Amniotic epithelial cell (primary cell): Measurements from ENCODE around the gene PSD2.
"Not testable (repeated sequence)": the region's sequence is repeated elsewhere in the genome, so short reads cannot be mapped to it uniquely, and the experiment has no call there.

Experiments
- DNase-seq: peaks from one replicate; pipeline ENCODE4 v3.0.0-alpha.2; 2010; ENCODE audit warnings: low read depth

Gene PSD2

DNA sequence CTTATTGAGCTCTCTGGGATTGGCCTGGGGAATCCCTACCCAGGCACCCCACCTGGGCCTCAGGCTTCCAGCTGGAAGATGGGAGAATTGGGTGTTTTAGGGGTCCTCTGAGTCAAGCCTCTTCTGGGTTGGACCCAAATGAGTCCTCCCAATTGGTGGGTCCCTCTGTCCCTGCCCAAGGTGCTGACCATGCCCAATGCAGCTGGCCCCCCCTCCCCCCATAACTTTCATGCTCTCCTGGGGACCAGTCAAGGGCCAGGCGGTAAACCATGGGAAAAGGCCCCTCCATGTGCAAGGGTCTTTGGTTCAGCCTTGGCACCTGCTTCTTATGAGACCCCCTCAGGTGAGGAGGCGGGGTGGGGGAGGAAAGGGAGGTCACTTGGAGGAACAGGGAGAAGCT is 3.4 kb upstream of the PSD2 start:
- no peak for DNase-seq

GRCh38 chr5:139792655-139793054 is 3.0 kb upstream of the PSD2 start:
- DNase-seq: not testable (repeated sequence)

DNA sequence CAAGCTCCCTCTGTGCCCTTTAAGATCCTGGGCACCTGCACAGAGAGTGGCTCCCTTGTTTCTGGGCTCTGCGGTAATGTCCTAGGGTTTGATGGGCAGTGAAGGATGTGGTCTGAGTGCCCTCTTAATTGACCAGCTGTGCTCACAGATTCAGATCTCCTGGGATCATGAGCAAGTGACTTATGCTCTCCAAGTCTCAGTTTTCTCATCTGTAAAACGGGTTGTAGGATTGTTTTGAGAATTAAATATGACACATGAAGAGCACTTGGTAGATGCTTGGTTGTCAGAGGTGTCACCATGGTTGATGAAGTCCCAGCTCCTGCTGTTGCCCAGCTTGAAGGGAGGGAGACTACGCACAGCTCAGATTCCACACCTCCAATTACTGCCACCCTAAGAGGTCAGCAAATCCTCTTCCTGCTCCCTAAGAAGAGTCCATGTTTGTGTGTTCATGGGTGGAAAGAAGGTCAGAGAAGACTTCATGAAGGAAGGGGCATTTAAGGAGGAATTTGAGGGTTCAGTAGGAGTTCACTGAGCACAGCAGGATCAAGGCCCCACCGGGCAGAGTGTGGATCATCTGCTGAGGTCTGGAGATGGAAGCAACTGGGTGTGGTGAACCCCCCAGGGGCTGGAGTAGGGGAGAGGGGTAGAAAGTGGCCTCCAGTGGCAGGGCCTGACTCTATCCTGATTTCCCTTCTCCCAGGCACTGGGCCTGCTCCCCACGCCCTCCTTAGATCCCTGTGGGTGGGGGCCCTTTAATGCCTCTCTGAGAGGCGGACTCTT is 1.4 kb upstream of the PSD2 start:
- no peak for DNase-seq

GRCh38 chr5:139796061-139796806 is 626 bp downstream of the PSD2 start:
- no peak for DNase-seq

GRCh38 chr5:139797335-139797734 is 1.7 kb downstream of the PSD2 start:
- no peak for DNase-seq

- DNase-seq: no peak
These were observed 2.4 kb downstream of the PSD2 start for GRCh38 chr5:139797856-139798510.

DNA sequence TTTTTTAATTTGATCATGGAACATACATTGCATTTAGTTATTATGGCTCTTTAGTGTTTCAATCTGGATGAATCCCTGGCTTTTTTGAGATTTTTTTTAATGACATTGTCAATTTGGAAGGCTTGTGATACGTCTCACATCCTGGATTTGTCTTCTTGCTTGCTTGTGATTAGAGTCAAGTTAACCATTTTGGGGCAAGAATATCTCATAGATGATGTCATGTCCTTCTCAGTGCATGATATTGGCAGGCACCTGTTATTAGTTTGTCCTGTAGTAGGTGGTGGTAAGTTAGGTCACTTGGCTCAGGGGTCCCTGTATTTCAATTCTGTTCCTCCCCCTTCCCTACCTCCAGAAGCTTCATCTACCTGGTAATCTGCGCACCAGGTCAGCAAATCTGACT is 3.3 kb downstream of the PSD2 start:
- DNase-seq: no peak

GRCh38 chr5:139799359-139799758 is 3.8 kb downstream of the PSD2 start:
- DNase-seq: no peak

DNA sequence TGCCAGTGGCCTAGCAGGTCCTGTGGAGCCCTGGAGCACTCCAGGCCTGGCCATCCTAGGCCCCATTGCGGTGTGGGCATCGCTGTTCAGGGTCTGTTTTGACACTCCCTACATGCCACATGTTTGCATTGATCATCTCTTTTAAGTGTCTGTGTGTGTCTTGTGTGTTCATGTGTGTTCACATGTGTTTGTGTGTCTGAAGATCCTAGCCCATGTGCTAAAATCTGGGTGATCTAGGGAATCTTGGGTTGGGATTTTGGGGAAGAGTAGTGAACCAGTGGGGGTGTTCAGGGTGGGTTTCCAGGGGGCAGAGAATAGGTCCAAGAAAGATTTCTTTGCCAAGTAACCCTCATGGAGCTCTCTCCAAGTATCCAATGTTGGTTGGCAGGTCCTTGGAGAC is 8.4 kb downstream of the PSD2 start:
- DNase-seq: no peak

DNA sequence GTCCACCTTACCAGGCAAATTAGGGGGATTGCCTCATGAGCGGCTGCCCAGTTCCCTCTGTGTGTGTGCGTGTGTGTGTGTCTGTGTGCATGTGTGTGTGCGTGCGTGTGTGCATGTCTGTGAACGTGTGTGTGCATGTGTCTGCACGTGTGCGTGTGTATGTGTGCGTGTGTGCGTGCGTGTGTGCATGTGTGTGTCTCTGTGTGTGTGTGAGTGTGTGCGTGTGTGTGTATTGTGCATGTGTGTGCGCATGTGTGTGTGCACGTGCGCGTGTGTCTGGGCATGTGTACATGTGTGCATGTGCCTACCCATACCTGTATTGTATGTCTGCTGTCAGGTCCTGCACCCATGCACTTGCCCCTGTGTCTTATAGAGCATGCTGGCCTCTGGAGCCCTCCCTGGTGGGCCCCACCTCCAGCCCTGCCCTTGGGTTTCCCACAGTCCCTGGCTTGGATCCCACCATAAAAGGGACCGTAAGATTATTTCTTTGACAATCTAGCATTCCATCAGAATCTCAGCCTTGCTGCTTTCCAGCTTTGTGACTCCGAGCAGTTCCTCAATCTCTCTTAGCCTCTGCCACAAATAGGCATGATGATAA is 9.3 kb downstream of the PSD2 start:
- no peak for DNase-seq

DNA sequence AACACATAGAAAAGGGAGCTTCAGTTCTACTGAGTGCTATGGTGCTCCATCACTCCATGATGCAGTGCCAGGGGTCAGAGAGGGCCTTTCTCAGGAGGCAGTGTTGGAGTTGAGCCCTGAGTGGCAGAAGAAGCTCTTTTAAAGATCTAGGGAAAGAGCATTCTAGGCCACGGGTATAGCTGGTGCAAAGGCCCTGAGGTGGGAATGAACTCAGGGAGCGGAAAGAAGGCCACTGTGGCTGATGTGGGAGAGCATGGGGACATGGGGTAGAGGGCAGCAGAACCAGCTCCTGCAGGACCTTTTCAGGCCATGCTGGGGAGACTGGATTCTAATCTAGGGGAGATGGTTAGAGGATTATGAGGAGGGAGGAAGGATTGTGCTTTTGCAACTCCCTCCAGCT is 9.9 kb downstream of the PSD2 start:
- no peak for DNase-seq

GRCh38 chr5:139806111-139806510 is 10.5 kb downstream of the PSD2 start:
- DNase-seq: no peak

GRCh38 chr5:139806726-139807646 is 11.4 kb downstream of the PSD2 start:
- DNase-seq: no peak

- no peak for DNase-seq
These were observed 12.0 kb downstream of the PSD2 start for GRCh38 chr5:139807647-139808030.

DNA sequence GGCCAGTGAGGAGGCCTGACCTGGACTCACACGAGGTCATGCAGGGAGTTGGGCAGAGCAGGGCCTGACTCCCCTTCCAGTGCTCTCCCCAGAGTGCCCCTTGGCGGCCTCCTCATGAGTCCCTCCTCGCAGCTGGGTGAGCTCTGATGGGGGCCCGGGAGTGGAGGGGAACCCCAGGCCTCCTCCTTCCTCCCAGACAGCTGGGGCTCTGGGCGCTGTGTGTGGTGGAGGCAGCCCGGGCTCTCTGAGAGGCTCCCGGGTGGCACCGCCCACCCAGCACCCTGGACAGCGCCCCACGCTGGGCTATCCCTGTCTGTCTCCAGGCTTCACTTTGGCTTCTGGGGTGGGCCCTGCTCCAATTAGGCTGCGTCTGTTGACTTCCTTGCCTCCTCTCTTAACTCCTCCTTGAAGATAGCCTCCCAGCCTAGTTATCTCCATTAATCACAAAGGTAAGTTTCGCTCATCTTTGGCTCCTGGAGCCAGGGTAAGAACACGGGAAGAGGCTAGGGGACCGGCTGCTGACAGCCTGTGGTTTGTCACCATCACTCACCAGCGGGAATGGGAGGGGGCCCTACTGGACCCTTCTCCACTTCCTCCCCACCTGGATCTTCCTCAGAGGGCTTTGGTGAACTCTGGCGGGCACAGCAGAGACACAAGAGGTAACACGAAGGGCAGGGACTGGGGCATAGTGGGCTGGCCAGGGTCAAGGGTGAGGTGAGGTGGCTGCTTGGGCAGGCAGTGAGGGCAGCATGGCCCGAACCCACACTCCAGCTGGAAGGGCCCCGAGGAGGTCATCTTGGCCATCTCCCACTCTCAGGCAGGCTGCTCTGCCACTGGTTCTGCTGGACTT is 13.1 kb downstream of the PSD2 start:
- peak; percentile 30 for DNase-seq

GRCh38 chr5:139809331-139809810 is 13.8 kb downstream of the PSD2 start:
- DNase-seq: no peak

DNA sequence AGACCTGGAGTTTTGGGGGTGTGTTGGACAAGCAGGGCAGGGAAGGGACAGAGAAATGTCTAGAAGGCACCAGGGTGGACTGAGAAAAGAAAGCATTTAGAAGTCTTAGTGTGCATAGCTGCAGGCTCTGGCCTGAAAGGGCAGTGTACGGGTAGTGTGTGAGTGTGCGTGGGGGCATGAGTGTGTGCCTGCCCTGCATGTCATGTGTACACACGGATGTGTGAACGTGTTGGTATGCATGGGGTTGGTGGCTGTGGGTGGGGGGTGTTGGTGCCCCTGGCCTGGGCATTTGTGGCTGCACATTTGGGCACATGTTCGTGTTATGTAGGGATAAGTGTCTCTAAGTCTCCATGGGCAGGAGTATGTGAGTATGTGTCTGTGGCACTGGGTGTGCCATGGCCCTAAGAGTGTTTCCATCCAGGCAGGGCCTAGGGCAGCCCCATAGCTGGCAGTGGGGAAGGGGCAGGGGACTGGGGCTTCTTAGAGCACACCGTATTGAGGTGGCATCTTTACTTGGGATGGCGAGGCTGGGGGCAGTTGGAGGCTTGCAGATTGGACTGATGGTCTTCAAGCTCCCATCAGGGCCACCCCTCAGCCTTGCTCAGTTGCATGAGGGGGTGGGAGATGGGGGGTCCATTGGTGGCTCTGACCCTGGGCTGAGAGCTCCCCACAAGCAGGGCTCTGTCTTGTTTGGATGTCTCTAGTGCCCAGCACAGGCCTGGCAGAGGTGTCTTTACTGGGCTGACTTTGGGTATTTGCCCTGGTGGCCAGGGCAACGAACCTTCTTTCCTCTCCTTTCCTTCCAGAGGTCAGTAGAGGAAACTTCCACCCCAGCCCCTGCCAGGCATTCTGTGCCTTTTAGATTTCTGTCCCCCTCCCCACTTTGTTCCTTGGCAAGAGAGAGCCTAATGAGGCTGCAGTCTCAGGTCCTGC is 15.0 kb downstream of the PSD2 start:
- DNase-seq: no peak

- DNase-seq: no peak
These were observed 15.6 kb downstream of the PSD2 start for GRCh38 chr5:139811274-139811607.

- DNase-seq: no peak
These were observed 16.7 kb downstream of the PSD2 start for GRCh38 chr5:139812323-139812722.
